8988T (cell line): ENCODE data around the gene ELAC2.
"Not testable (repeated sequence)": the region's sequence is repeated elsewhere in the genome, so short reads cannot be mapped to it uniquely, and the experiment has no call there.

Source experiments
- DNase-seq: peaks from one replicate; pipeline ENCODE4 v3.0.0; 2011

ELAC2 gene

GRCh38 chr17:12987120-12987519, 30.7 kb downstream of the ELAC2 start:
- no peak for DNase-seq

- no peak for DNase-seq
Measured at GRCh38 chr17:12985431-12986293, 32.2 kb downstream of the ELAC2 start.

GRCh38 chr17:12983991-12984884, 33.6 kb downstream of the ELAC2 start:
- no peak for DNase-seq

- no peak for DNase-seq
Measured at GRCh38 chr17:12982224-12982623, 35.6 kb downstream of the ELAC2 start.

GRCh38 chr17:12979826-12980500, 37.9 kb downstream of the ELAC2 start:
- no peak for DNase-seq

GRCh38 chr17:12979246-12979645, 38.6 kb downstream of the ELAC2 start:
- DNase-seq: no peak

- not testable (repeated sequence) for DNase-seq
Measured at GRCh38 chr17:12978787-12979186, 39.0 kb downstream of the ELAC2 start.

GRCh38 chr17:12977008-12977751, 40.6 kb downstream of the ELAC2 start:
- no peak for DNase-seq

GRCh38 chr17:12974005-12974531, 43.8 kb downstream of the ELAC2 start:
- DNase-seq: no peak

GRCh38 chr17:12973496-12974004, 44.3 kb downstream of the ELAC2 start:
- DNase-seq: no peak

GRCh38 chr17:12967962-12968361, 49.9 kb downstream of the ELAC2 start:
- no peak for DNase-seq

GRCh38 chr17:12966413-12966812, 51.4 kb downstream of the ELAC2 start:
- no peak for DNase-seq

- no peak for DNase-seq
Measured at GRCh38 chr17:12965988-12966387, 51.8 kb downstream of the ELAC2 start.

GRCh38 chr17:12964840-12965239, 53.0 kb downstream of the ELAC2 start:
- DNase-seq: no peak

- DNase-seq: no peak
Measured at GRCh38 chr17:12964162-12964561, 53.7 kb downstream of the ELAC2 start.

GRCh38 chr17:12963505-12963904, 54.3 kb downstream of the ELAC2 start:
- no peak for DNase-seq

- DNase-seq: no peak
Measured at GRCh38 chr17:12961655-12962054, 56.2 kb downstream of the ELAC2 start.

GRCh38 chr17:12959441-12959840, 58.4 kb downstream of the ELAC2 start:
- no peak for DNase-seq

- DNase-seq: no peak
Measured at GRCh38 chr17:12958786-12959185, 59.0 kb downstream of the ELAC2 start.

- DNase-seq: no peak
Measured at GRCh38 chr17:12955521-12955920, 62.3 kb downstream of the ELAC2 start.

- DNase-seq: no peak
Measured at GRCh38 chr17:12953156-12953555, 64.7 kb downstream of the ELAC2 start.

GRCh38 chr17:12952012-12952411, 65.8 kb downstream of the ELAC2 start:
- no peak for DNase-seq
